SK-N-SH treated with all-trans-retinoic acid at 6 μM for 48 hours (cell line): ENCODE data around the gene MYO16.

Experiments used
- ATAC-seq: fragments of 200-7000 bp; cut with Tn5 transposase; 3 replicates; pipeline ENCODE4 v1.9.1; 2020; ENCODE audit warnings: mild to moderate bottlenecking, moderate library complexity
- ARNTL ChIP-seq: fragments of 450-650 bp; formaldehyde crosslinking; IDR thresholded peaks from 2 replicates; pipeline ENCODE4 v1.5.0; 2020; ENCODE audit warnings: low read depth, mild to moderate bottlenecking, moderate library complexity, borderline replicate concordance
- BACH2 ChIP-seq: fragments of 250-450 bp; sonication (Bioruptor Pico); IDR thresholded peaks from 2 replicates; pipeline ENCODE4 v1.9.0; 2021; ENCODE audit warnings: mild to moderate bottlenecking, borderline replicate concordance
- CREB5 ChIP-seq: fragments of 250-450 bp; sonication (Bioruptor Pico); IDR thresholded peaks from 2 replicates; pipeline ENCODE4 v1.5.1; 2020; ENCODE audit warnings: low read depth, mild to moderate bottlenecking, moderate library complexity
- CSDC2 ChIP-seq: fragments of 250-450 bp; sonication (Bioruptor Pico); IDR thresholded peaks from 2 replicates; pipeline ENCODE4 v1.5.0; 2020; ENCODE audit warnings: mild to moderate bottlenecking, moderate library complexity
- CSRNP3 ChIP-seq: fragments of 250-450 bp; sonication (Bioruptor Pico); IDR thresholded peaks from 2 replicates; pipeline ENCODE4 v1.5.1; 2021; ENCODE audit warnings: mild to moderate bottlenecking, moderate library complexity
- ESRRG ChIP-seq: fragments of 250-450 bp; sonication (Bioruptor Pico); IDR thresholded peaks from 2 replicates; pipeline ENCODE4 v1.6.1; 2021; ENCODE audit warnings: mild to moderate bottlenecking
- GLIS3 ChIP-seq: fragments of 250-450 bp; sonication (Bioruptor Pico); IDR thresholded peaks from 2 replicates; pipeline ENCODE4 v1.5.0; 2020; ENCODE audit warnings: mild to moderate bottlenecking, moderate library complexity
- ISL1 ChIP-seq: fragments of 250-450 bp; sonication (Bioruptor Pico); IDR thresholded peaks from 2 replicates; pipeline ENCODE4 v2.1.2; 2022; ENCODE audit warnings: mild to moderate bottlenecking, moderate library complexity
- OSR1 ChIP-seq: fragments of 250-450 bp; sonication (Bioruptor Pico); IDR thresholded peaks from 2 replicates; pipeline ENCODE4 v1.8.0; 2022; ENCODE audit warnings: moderate library complexity, mild to moderate bottlenecking, inconsistent platforms
- PATZ1 ChIP-seq: fragments of 250-450 bp; sonication (Bioruptor Pico); IDR thresholded peaks from 2 replicates; pipeline ENCODE4 v1.8.0; 2020; ENCODE audit warnings: mild to moderate bottlenecking, moderate library complexity, borderline replicate concordance
- PPARA ChIP-seq: fragments of 250-450 bp; sonication (Bioruptor Pico); IDR thresholded peaks from 2 replicates; pipeline ENCODE4 v1.5.0; 2020; ENCODE audit warnings: mild to moderate bottlenecking, borderline replicate concordance
- SNAI2 ChIP-seq: fragments of 250-450 bp; sonication (Bioruptor Pico); IDR thresholded peaks from 2 replicates; pipeline ENCODE4 v1.5.0; 2020; ENCODE audit warnings: mild to moderate bottlenecking, moderate library complexity
- TCF4 ChIP-seq: fragments of 250-450 bp; sonication (Bioruptor Pico); IDR thresholded peaks from 2 replicates; pipeline ENCODE4 v1.8.0; 2021; ENCODE audit warnings: mild to moderate bottlenecking, moderate library complexity, borderline replicate concordance
- TOX ChIP-seq: fragments of 250-450 bp; sonication (Bioruptor Pico); IDR thresholded peaks from 2 replicates; pipeline ENCODE4 v1.8.0; 2021; ENCODE audit warnings: mild to moderate bottlenecking, moderate library complexity, borderline replicate concordance
- ZC3H10 ChIP-seq: fragments of 250-450 bp; sonication (Bioruptor Pico); IDR thresholded peaks from 2 replicates; pipeline ENCODE4 v1.5.1; 2021; ENCODE audit warnings: mild to moderate bottlenecking, moderate library complexity
- ZFP3 ChIP-seq: fragments of 250-450 bp; sonication (Bioruptor Pico); IDR thresholded peaks from 2 replicates; pipeline ENCODE4 v1.5.0; 2020; ENCODE audit warnings: mild to moderate bottlenecking, moderate library complexity
- ZFP30 ChIP-seq: fragments of 450-650 bp; formaldehyde crosslinking; IDR thresholded peaks from 2 replicates; pipeline ENCODE4 v1.5.0; 2022; ENCODE audit warnings: mild to moderate bottlenecking, moderate library complexity
- ZNF565 ChIP-seq: fragments of 450-650 bp; formaldehyde crosslinking; conservative IDR thresholded peaks from 2 replicates; pipeline ENCODE4 v1.5.0; 2020; ENCODE audit warnings: low read depth, mild to moderate bottlenecking, moderate library complexity
- ZNF70 ChIP-seq: fragments of 450-650 bp; formaldehyde crosslinking; IDR thresholded peaks from 2 replicates; pipeline ENCODE4 v1.5.0; 2020; ENCODE audit warnings: mild to moderate bottlenecking, moderate library complexity
- ZNF8 ChIP-seq: fragments of 450-650 bp; formaldehyde crosslinking; IDR thresholded peaks from 2 replicates; pipeline ENCODE4 v1.5.0; 2020; ENCODE audit warnings: mild to moderate bottlenecking, moderate library complexity
- TF ChIP-seq, protein P1 (sequence below): fragments of 250-450 bp; sonication (Bioruptor Pico); IDR thresholded peaks from 2 replicates; pipeline ENCODE4 v1.8.0; 2021; ENCODE audit warnings: low read depth, mild to moderate bottlenecking, moderate library complexity, borderline replicate concordance

The MYO16 gene

DNA sequence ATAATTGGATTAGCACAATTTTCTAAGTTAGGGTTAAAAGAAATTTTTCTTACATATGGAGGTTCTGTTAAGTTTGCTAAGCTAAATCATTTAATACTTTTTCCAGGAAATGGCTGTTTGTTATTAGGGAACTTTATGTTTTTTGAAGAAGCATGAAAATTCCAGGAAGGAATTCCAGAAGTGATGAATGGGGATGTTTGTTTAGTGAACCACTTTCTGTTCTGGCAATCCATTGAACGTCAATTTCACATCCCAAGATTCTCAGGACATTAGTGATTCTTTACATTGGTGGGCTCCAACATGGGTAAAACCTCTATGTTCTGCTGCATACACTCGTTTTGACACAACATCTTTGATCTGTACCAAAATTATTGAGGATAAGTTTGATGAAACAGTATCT is 622.5 kb downstream of the MYO16 start:
- ATAC-seq, result no peak
- TF ChIP-seq OSR1, result no peak
- TF ChIP-seq ZNF565 (CRISPR knock-in tag), result no peak
- TF ChIP-seq, protein P1, sequence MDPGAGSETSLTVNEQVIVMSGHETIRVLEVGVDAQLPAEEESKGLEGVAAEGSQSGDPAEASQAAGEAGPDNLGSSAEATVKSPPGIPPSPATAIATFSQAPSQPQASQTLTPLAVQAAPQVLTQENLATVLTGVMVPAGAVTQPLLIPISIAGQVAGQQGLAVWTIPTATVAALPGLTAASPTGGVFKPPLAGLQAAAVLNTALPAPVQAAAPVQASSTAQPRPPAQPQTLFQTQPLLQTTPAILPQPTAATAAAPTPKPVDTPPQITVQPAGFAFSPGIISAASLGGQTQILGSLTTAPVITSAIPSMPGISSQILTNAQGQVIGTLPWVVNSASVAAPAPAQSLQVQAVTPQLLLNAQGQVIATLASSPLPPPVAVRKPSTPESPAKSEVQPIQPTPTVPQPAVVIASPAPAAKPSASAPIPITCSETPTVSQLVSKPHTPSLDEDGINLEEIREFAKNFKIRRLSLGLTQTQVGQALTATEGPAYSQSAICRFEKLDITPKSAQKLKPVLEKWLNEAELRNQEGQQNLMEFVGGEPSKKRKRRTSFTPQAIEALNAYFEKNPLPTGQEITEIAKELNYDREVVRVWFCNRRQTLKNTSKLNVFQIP (CRISPR knock-in tag), result no peak
- no peak for TF ChIP-seq ZFP30 (CRISPR knock-in tag)
- no peak for TF ChIP-seq ZFP3 (CRISPR knock-in tag)
- TF ChIP-seq ISL1, result no peak
- TF ChIP-seq ARNTL, result no peak
- no peak for TF ChIP-seq CREB5
- TF ChIP-seq BACH2 (CRISPR knock-in tag), result no peak
- TF ChIP-seq CSDC2, result no peak
- no peak for TF ChIP-seq ZC3H10
- TF ChIP-seq PPARA (CRISPR knock-in tag), result no peak
- no peak for TF ChIP-seq SNAI2 (CRISPR knock-in tag)
- no peak for TF ChIP-seq CSRNP3 (CRISPR knock-in tag)
- TF ChIP-seq GLIS3 (CRISPR knock-in tag), result no peak
- TF ChIP-seq TOX (CRISPR knock-in tag), result no peak
- no peak for TF ChIP-seq TCF4 (CRISPR knock-in tag)
- no peak for TF ChIP-seq ESRRG (CRISPR knock-in tag)
- TF ChIP-seq, all 23 proteins: peak for 0

GRCh38 chr13:109253316-109253715 is 623.9 kb downstream of the MYO16 start:
- no peak for ATAC-seq
- TF ChIP-seq ZNF565 (CRISPR knock-in tag) (no peak), PPARA (CRISPR knock-in tag) (no peak), GLIS3 (CRISPR knock-in tag) (no peak), CSRNP3 (CRISPR knock-in tag) (no peak), ARNTL (no peak), CREB5 (no peak), ZNF8 (CRISPR knock-in tag) (no peak), TOX (CRISPR knock-in tag) (no peak), ZC3H10 (no peak), BACH2 (CRISPR knock-in tag) (no peak), PATZ1 (no peak), TCF4 (CRISPR knock-in tag) (no peak), ISL1 (no peak), ZFP3 (CRISPR knock-in tag) (no peak), ZNF70 (CRISPR knock-in tag) (no peak), ESRRG (CRISPR knock-in tag) (no peak), ZFP30 (CRISPR knock-in tag) (no peak), SNAI2 (CRISPR knock-in tag) (no peak)

GRCh38 chr13:109254274-109254673 is 624.9 kb downstream of the MYO16 start:
- ATAC-seq, result no peak
- TF ChIP-seq ZC3H10 (no peak), TOX (CRISPR knock-in tag) (no peak), ZNF565 (CRISPR knock-in tag) (no peak), ARNTL (no peak), PPARA (CRISPR knock-in tag) (no peak), ZNF8 (CRISPR knock-in tag) (no peak), TCF4 (CRISPR knock-in tag) (no peak), PATZ1 (no peak)
- TF ChIP-seq, protein P1 (CRISPR knock-in tag), result no peak
- TF ChIP-seq, all 23 proteins: peak for 0
